GM12892 (cell line): ENCODE results near the gene TUBGCP5.

Source experiments
- POLR2A ChIP-seq: IDR thresholded peaks from 2 replicates; pipeline ENCODE4 v1.6.1; 2011; ENCODE audit warnings: low read depth, low read length, control low read depth
- TAF1 ChIP-seq: IDR thresholded peaks from 2 replicates; pipeline ENCODE4 v1.6.1; 2011; ENCODE audit warnings: low read depth, mild to moderate bottlenecking, control low read depth, low read length, borderline replicate concordance

DNA sequence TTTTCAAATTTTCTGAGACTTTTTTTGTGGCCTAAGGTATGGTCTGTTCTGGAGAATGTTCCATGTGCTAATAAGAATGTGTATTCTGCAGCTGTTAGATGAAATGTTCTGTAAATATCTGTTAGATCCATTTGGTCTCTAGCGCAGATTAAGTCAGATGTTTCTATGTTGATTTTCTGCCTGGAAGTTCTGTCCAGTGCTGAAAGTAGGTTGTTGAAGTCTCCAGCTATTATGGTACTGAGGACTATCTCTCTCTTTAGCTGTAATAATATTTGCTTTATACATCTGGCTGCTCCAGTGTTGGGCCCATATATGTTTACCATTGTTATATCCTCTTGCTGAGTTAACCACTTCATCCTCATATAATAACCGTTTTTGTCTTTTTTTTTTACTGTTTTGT lies 13.2 kb upstream of the TUBGCP5 start:
- no peak for TF ChIP-seq POLR2A
- TF ChIP-seq TAF1: no peak
